Activated CD8-positive, alpha-beta memory T cell treated with anti-CD3 and anti-CD28 coated beads for 48 hours (primary cell): ENCODE results near the gene OR1N2.
"Not testable (repeated sequence)": the region's sequence is repeated elsewhere in the genome, so short reads cannot be mapped to it uniquely, and the experiment has no call there.

ENCODE experiments used
- DNase-seq, 3 experiments: peaks; one replicate each; pipeline ENCODE4 v3.0.0-alpha.2; 2020; ENCODE audit warnings: low read depth in 2 of 3, low spot score in 2 of 3

OR1N2 gene, protein sequence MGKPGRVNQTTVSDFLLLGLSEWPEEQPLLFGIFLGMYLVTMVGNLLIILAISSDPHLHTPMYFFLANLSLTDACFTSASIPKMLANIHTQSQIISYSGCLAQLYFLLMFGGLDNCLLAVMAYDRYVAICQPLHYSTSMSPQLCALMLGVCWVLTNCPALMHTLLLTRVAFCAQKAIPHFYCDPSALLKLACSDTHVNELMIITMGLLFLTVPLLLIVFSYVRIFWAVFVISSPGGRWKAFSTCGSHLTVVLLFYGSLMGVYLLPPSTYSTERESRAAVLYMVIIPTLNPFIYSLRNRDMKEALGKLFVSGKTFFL

GRCh38 chr9:122552812-122553211 lies at the start of gene OR1N2:
OR1N2 (plus strand) TSS chr9:122553112; CDS start chr9:122553212, 100 bp downstream.
- no peak for DNase-seq

- DNase-seq = no peak
These were observed 45.9 kb upstream of the OR1N2 start for GRCh38 chr9:122506964-122507363.

DNA sequence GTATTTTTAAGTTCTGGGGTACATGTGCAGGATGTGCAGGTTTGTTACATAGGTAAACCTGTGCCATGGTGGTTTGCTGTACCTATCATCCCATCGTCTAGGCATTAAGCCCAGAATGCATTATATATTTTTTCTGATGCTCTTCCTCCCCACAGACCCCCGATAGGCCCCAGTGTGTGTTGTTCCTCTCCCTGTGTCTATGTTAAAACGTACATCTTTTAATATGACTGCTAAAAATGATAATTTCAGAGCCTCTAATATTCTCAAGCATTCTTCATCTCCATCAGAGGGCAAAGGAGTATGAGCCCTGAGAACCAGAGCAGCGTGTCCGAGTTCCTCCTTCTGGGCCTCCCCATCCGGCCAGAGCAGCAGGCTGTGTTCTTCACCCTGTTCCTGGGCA lies 42.4 kb upstream of the OR1N2 start, which contains the start of gene OR1J2:
Gene OR1J2, plus strand, starts transcription at position 301 of the 400 bp plus-strand sequence. Its CDS starts 0 bp downstream, at position 301.
- no peak for DNase-seq

DNA sequence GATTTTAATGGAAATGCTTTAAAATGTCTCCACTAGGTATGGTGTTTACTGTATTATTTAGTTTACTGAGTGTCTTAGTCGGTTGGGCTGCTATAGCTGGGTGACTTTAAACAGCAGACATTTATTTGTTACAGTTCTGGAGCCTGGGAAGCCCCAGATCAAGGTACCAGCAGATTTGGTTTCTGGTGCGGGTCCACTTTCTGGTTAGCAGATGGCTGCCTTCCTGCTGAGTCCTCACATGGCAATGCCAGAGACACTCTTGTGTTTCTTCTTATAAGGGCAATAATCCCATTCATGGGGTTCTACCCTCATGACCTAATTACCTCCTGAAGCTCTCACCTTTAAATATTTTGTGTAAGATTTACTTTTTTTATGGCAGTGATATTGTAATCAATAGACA lies 34.7 kb upstream of the OR1N2 start:
- no peak for DNase-seq

DNA sequence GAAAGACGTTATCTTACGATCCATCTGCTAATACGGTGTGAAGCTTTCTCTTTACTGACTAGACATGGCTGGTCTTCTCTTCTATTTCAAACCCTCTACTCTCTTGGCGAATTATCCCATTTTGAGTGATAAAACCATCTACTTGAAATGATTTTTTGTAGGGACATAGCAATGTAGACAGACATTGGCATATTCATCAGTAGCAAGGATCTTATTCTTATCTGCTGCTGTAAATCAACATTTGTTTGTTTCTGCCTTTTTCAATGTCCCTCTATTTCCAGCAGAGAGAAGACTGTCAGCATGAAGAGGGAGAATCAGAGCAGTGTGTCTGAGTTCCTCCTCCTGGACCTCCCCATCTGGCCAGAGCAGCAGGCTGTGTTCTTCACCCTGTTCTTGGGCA lies 34.1 kb upstream of the OR1N2 start, which contains the start of gene OR1J4:
Gene OR1J4, plus strand, starts transcription at position 301 of the 400 bp plus-strand sequence. Its CDS starts 0 bp downstream, at position 301.
- no peak for DNase-seq

GRCh38 chr9:122519376-122519775 lies 33.5 kb upstream of the OR1N2 start:
- no peak for DNase-seq

GRCh38 chr9:122526602-122527001 lies 26.3 kb upstream of the OR1N2 start:
- DNase-seq = peak in 1 of 3 experiments; percentile 0

DNA sequence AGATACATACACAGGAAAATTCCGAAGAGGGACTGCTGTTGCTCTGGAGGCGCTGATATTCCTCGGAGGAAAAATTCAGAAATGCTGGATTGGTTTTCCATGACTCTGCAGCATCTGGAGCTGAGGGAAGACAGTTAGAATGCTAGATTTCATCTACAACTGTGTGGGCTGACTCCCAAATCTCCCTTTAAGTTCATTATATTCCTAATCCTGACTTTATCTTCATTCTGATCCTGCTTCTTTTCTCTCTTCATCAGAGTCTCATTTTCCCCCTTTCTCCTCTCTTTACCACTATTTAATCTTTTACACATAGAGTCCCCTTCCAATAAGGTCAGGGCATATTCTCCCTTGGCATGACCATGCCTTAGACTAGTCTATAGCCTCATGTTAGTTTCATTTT lies 25.7 kb upstream of the OR1N2 start, which contains the start of gene OR1N1:
Gene OR1N1, minus strand, starts transcription at position 101 of the 400 bp plus-strand sequence. Its CDS starts 0 bp downstream, at position 101.
- DNase-seq = no peak

DNA sequence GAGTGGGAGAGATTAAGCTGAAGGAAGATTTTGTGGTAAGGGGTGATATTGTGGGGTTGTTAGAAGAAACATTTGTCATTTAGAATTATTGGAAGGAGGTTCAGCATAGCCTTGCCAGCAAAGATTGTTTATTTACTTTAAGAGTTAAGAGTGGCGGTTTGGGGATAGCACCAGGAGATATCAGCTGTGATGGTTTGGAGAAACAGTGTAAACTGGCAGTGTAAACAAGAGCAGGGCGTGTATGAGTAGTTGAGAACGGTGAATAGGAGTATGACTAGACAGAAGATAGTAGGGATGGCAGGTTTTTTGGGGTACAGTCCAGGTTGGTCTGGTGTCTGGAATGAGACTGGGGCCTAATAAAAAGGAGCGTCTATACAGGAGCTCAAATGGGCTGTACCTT lies 21.8 kb upstream of the OR1N2 start:
- not testable (repeated sequence) for DNase-seq

- no peak for DNase-seq
These were observed 16.8 kb upstream of the OR1N2 start for GRCh38 chr9:122536134-122536533.

DNA sequence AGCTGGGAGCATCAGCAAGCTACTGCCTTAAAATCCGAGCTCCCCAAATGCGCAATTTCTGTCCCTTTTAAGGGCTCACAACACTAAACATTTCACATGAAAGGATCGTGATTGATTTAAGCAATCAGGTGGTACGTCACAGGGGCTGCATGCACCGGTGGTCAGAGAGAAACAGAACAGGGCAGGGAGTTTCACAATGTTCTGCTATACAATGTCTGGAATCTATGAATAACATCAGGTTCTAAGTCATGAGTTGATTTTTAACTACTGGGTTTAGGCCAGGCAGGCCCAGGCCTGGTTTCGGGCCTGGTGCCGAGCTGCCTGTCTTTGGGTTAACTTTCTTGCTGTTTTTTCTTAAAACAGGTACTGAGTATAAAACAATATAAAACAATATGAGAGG lies 15.8 kb upstream of the OR1N2 start:
- DNase-seq = not testable (repeated sequence)

GRCh38 chr9:122538757-122539156 lies 14.2 kb upstream of the OR1N2 start:
- DNase-seq = no peak

GRCh38 chr9:122546196-122546595 lies 6.7 kb upstream of the OR1N2 start:
- DNase-seq = no peak

DNA sequence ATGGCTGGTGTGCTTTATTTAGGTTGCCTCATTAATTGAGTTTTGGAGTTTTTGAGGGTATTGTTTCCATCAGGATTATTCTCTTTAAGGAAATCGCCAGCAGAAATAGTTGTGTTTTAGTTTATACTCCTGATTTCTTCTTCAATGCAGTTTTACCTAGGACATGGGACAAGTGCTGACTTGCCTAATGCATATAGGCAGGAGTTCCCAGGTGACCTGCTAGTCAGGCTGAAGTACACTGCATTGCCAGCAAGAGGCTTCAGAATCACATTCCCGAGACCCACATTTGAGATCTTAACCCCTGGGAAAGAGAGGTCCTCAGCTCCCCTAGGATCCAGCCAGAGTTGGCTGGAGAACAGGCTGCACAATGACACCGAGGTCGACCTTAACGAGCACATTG lies 1.5 kb upstream of the OR1N2 start:
- DNase-seq = no peak

GRCh38 chr9:122561446-122561845 lies 8.5 kb downstream of the OR1N2 start:
- DNase-seq = no peak

DNA sequence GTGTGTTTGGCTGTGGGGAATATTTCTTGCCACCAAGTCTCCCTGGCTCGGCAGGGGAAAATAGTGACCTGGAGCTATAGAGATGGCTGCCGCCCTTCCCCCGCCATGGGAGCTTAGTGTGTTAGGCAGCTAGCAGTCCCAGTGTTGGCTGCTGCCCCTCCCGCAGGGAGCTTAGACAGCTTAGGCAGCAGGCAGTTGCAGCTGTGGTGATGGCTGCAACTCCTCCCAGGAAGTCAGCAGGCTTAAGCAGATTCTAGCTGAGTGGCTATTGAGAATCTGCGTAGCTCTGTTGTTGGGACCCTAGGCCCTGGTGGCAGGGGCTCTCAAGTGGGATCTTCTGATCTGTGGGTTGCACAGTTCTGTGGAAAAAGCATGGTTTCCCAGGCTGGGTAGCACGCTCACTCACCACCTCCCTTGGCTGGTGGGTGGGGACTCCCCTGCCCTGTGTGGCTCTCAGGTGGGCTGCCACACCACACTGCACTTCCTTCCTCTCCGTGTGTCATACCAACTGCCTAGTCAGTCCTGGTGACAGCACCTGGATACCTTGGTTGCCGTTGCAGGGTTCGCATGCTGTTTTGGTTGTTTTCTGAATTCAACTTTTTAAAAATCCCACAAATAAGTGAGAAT lies 9.3 kb downstream of the OR1N2 start:
- peak in 2 of 3 experiments; percentile 4 to 18 for DNase-seq

- no peak for DNase-seq
These were observed 15.0 kb downstream of the OR1N2 start for GRCh38 chr9:122567901-122568300.

- DNase-seq = no peak
These were observed 19.5 kb downstream of the OR1N2 start for GRCh38 chr9:122572456-122572855.

GRCh38 chr9:122579874-122580273 lies 27.0 kb downstream of the OR1N2 start:
- DNase-seq = no peak

GRCh38 chr9:122580360-122580759 lies 27.4 kb downstream of the OR1N2 start:
- DNase-seq = no peak

GRCh38 chr9:122583284-122583683 lies 30.4 kb downstream of the OR1N2 start, which contains the start of gene OR1L8:
OR1L8 (minus strand) TSS chr9:122583384; CDS start chr9:122568477, 14,907 bp downstream.
- not testable (repeated sequence) for DNase-seq
